HG03039 (cell line): ENCODE results near the gene NUDT15.
A peak's percentile ranks its signal among the peaks of the same experiment; 100 is the strongest.
"Not testable (repeated sequence)": the region's sequence is repeated elsewhere in the genome, so short reads cannot be mapped to it uniquely, and the experiment has no call there.

Experiments
- ATAC-seq: cut with Tn5 transposase; IDR thresholded peaks from one replicate; pipeline ENCODE4 v1.9.1; 2021; ENCODE audit warnings: mild to moderate bottlenecking, moderate library complexity; ENCODE audit not compliant: unreplicated experiment

Gene NUDT15

DNA sequence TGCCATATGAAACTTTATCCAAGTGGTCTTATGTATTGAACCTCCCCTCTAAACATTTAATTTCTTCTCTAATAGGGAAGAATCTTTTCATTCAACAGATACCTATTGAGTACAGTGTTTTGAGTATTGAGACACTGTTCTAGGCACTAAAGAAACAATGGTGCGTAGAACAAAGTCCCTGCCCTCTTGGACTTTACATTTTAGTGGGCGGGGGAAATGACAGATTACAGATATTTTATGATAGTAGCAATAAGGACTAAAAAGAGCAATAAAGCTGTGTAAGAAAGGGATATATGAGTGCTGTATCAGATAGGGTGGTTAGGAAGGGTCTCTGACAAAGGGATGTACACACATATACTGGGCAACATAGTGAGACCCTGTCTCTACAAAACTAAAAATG lies 5.4 kb downstream of the NUDT15 start:
- ATAC-seq = no peak

DNA sequence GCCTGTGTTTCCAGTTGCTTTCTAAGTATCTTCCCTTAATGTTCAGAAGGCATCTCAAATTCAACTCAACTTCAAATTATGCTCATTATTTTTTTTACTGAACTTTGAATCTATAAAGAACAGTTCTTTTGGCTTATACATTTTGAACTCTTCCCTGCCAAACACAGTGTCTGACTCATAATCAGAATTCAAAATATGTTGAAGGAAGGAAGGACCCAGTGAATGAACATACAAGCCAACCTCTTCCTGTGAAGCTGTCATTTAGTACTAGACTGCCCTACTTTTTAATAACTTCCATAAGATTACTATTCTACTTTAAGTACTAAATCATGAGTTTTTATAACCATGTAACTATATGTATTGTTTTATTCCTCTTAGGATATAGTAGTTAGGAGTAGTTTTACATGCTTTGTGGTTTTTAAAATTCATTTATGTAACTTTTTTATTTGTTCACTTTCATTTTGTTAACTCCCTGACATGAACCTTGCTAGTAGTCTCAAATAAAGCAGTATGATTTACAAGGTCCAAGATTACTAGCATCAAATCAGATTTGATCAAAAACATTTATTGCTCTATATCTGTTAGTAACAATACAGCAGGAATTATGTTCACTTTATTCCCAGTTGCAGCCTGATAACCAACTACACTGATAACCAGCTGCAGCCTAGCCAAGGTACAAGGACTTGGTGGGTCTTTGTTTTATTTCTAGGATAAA lies 6.4 kb downstream of the NUDT15 start:
- no peak for ATAC-seq

GRCh38 chr13:48050550-48050949 lies 13.0 kb downstream of the NUDT15 start:
- ATAC-seq = no peak

- ATAC-seq = no peak
These were observed 17.1 kb downstream of the NUDT15 start for GRCh38 chr13:48054601-48055000.

- ATAC-seq = no peak
These were observed 18.2 kb downstream of the NUDT15 start for GRCh38 chr13:48055712-48056111.

DNA sequence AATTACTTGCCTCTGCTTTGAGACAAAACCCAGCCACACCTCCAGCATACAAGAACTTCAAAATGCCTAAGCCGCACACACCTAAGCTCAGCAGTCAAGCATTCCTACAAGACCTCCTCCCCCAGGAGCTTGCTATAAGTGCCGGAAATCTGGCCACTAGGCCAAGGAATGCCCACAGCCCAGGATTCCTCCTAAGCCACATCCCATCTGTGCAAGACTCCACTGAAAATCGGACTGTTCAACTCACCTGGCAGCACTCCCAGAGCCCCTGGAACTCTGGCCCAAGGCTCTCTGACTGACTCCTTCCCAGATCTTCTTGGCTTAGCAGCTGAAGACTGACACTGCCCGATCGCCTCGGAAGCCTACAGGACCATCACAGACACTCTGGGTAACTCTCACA lies 21.0 kb downstream of the NUDT15 start:
- not testable (repeated sequence) for ATAC-seq

- ATAC-seq = not testable (repeated sequence)
These were observed 22.4 kb downstream of the NUDT15 start for GRCh38 chr13:48059951-48060350.

DNA sequence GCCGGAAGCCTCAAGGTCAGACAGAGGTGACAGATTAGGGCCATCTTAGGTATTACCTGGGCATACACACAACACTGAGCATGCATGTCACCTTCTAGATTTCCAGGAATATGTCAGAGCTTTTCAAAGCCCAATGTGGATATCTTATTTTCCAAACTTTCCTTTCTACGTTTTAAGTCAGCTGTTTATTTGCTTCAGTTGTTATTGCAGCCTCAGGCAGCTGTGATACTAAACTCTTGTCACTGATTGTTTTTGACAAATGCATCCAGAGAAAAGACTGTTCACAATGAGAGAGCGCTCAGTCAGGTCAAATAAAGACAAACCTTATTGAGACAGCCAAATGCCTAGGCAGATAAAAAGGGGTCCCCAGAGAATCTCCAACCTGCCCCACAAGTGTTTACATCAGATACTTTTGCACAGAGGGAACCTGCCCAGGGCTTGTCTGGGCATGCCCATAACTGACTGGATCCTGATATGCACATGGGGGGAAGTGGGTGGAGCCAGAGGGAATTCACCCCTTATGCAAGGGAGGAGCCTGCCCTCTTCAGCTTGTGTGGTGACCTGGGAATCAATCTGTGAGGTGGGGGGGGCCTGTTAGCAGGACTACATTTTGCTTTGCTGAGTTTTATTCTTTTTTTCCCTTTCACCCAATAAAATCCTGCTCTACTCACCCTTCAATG lies 28.9 kb downstream of the NUDT15 start:
- no peak for ATAC-seq

DNA sequence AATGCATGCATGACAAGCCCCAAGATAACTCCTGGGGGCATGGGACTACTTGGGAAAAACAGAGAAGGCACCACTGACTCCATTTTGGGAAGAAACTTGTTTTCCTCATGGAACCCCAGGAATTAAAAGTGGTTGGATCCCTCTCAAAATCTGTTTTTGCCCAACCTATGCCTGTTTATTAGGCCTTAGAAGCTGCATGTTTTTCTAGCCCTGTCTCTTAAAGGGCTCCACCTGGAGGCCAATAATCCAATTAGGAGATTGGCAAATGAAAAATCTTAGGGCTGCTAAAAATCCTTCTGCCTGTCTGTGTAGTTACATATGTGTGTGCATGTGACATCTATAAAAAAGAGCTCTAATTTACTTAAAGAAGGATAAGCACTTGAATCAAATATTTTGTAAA lies 30.5 kb downstream of the NUDT15 start:
- ATAC-seq = no peak

DNA sequence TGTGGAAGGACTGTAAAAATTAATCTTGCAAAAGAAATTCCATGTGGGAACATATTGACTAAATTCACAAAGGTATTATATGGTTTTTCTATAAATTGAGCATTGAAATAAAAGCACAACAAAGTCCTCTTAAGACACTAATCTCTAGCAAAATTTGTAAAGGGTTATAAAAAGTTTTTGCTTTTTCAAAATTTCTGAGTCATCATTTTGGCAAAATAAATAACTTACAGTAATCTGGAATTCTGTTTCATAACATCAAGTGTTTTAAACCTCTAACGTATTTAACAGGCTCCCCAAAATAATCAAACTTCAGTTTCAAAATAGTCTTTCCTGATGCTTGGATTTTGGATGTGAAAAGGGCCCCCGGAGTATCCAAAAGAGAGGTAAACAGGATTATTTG lies 31.4 kb downstream of the NUDT15 start:
- no peak for ATAC-seq

- ATAC-seq = no peak
These were observed 32.0 kb downstream of the NUDT15 start for GRCh38 chr13:48069573-48069972.

DNA sequence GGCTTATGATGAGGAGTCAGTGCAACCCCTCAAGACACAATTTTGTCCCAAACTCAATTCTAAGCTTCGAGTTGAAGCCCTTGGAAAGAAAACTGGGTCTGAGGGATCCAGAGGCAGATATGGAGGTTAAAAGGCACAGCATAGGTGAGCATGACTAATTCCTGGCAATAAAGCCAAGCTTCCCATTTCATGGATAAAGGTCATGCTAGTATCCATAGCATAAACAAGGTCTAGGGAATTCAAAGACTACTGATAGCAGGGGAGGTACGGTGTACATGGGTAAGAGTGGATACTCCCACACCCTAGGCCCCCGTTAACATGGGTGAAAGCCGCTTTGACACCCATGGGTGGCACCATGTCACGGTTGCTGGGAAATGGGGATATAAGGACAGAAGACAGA lies 33.4 kb downstream of the NUDT15 start:
- no peak for ATAC-seq

- ATAC-seq = no peak
These were observed 34.8 kb downstream of the NUDT15 start for GRCh38 chr13:48072304-48072703.

DNA sequence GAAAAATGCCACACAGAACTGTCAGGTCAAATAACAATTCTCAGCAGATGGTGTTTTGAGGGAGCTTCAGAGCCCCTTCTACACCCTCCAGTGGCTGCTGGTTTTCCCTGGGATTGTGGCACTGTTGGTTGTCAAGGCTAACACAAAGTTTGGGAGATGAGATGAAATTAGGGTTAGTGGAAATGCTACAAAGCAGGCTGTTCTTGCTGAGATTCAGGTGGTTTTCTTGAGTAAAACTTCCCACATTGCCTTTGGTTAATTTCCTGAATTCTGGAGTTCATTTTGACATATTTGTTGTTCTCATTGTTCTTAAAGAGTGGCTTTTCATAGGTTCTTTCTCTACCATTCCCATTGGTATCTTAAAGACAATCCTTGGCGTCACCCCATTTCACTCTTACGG lies 35.3 kb downstream of the NUDT15 start:
- no peak for ATAC-seq

- ATAC-seq = no peak
These were observed 36.5 kb downstream of the NUDT15 start for GRCh38 chr13:48074006-48074405.

- peak; percentile 98 for ATAC-seq
These were observed 40.7 kb downstream of the NUDT15 start for GRCh38 chr13:48078251-48078656.

GRCh38 chr13:48081739-48082138 lies 44.2 kb downstream of the NUDT15 start:
- no peak for ATAC-seq

DNA sequence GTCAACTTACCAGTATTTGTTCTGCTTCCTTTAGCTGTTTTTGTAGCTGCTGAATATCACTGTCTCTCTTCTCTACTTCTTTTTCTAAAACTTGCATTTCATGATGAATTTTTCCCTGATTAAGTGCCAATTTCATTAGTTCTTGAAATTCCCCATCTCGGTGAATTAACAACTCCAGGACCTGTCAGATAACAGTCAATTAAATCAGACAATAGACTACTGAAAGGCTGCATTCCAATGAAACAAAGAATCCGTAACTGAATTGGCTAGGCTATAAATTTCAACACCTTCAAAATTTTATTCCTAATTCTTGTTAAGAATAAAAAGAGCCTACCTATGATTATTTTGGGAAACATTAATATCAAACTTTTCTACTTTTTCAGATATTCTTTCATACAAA lies 48.7 kb downstream of the NUDT15 start:
- ATAC-seq = no peak

- no peak for ATAC-seq
These were observed 56.1 kb downstream of the NUDT15 start for GRCh38 chr13:48093588-48093987.

DNA sequence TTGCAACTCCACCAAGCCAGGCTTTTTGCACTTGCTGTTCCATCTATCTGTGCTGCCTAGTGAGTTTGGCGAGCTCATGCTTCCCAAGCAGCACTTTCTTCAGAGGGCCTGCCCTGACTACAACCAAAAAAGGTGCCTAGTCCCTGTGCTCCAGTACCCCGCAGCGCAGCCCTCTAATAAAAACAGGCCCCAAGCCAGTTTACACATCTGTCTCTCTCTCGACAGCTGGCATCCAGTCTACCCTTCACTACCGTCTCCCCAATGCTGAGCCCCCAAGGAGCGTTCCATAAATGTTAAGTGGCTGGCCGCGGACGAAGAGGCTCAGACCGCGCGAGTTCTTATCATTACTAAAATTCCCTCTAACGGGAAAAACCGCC lies 56.9 kb downstream of the NUDT15 start:
- ATAC-seq = peak; percentile 14

- peak; percentile 88 for ATAC-seq
These were observed 57.4 kb downstream of the NUDT15 start, which contains the start of gene MED4 for GRCh38 chr13:48094781-48095502. TSS of gene MED4 (minus strand) at chr13:48095104. CDS start at chr13:48095078, 26 bp downstream.

- ATAC-seq = no peak
These were observed 59.1 kb downstream of the NUDT15 start for GRCh38 chr13:48096670-48097069.
